Left lung (tissue), 10 donors: ENCODE measurements around the gene IRX1. TPM values are rescaled to one million over a fixed set of nuclear protein-coding genes. Genes with fewer than 3 reads are reported as not detected.
A peak's percentile ranks its signal among the peaks of the same experiment; 100 is the strongest.

Experiments used
- ATAC-seq: fragments of 200-7000 bp; cut with Tn5 transposase; one replicate; pipeline ENCODE4 v1.9.1; 2020; ENCODE audit warnings: moderate library complexity
- DNase-seq, 4 donors: peaks; one replicate each; pipeline ENCODE4 v3.0.0-alpha.2; 2013 to 2020
- H3K27ac ChIP-seq, 2 donors: fragments of 200-600 bp; sonication (generic) in 1 of 2; one replicate each; pipeline versions ENCODE4 v1.5.0 to v1.8.0; 2020 to 2021
- H3K27me3 ChIP-seq, 2 donors: fragments of 200-600 bp; sonication (generic) in 1 of 2; one replicate each; pipeline versions ENCODE4 v1.5.0 to v1.8.0; 2020 to 2021
- H3K36me3 ChIP-seq, 2 donors: fragments of 200-600 bp; sonication (generic) in 1 of 2; one replicate each; pipeline versions ENCODE4 v1.5.0 to v1.8.0; 2020 to 2021
- H3K4me1 ChIP-seq, 2 donors: fragments of 200-600 bp; one replicate each; pipeline ENCODE4 v1.8.0; 2021
- H3K4me3 ChIP-seq, 2 donors: fragments of 200-600 bp; sonication (generic) in 1 of 2; one replicate each; pipeline versions ENCODE4 v1.5.0 to v1.8.0; 2020 to 2021; ENCODE audit warnings: mild to moderate bottlenecking in 1 of 2
- H3K9me3 ChIP-seq, 2 donors: fragments of 200-600 bp; sonication (generic) in 1 of 2; one replicate each; pipeline versions ENCODE4 v1.5.0 to v1.8.0; 2020 to 2021
- intact Hi-C, 2 donors: fragments of 100-400 bp; cut with DNase I; formaldehyde crosslinking; loops; one replicate each; pipeline versions ENCODE4 v1.11.2 to v1.14.2; 2022
- polyA plus RNA-seq, 6 donors: library from polyadenylated mRNA; unstranded; fragments of 120-200 nt; gene quantifications; one replicate each; pipeline ENCODE4 v1.2.1, GENCODE V29; 2013; ENCODE audit not compliant: insufficient read length in 6 of 6
- total RNA-seq, 2 donors: library from RNA; stranded (reverse); fragmentation: NEBNext Ultra II Directional; extraction: Animal tissue kit (Norgen Biotek cat#: 25700); gene quantifications; one replicate each; pipeline ENCODE4 v1.2.1, GENCODE V29; 2021
- TF ChIP-seq, protein P1 (sequence below), 2 donors: fragments of 200-600 bp; sonication (generic) in 1 of 2; IDR thresholded peaks; one replicate each; pipeline versions ENCODE4 v1.5.0 to v1.8.0; 2021; ENCODE audit warnings: antibody characterized with exemption in 2 of 2
- donor health status: DM: no; HTN: yes; CAD: no.
- donor health status: DM: no; HTN: no; CAD: no.

The IRX1 gene
- total and polyA plus RNA-seq, 8 donors = 4.0 to 41.2 (median 34.0) TPM

DNA sequence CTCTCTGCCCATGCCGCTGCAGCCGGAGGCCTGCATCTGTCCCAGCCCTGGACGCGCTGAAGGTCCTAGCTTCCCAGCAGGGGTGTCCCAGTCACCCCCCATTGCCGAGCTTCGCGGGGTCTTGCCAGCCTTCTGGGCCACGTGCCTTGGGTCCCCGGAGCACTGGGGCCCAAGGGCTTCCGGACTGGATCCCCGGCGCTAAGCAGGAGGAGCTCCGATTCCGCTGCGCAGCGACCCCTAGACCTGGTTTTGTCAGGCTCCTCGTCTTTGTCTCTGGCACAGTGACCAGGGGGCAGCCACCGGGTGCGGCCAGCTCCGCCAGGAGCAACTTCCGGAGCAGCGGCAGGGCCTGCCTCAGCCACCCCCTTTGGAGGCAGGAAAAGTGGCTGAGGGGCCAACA is 3.3 kb upstream of the IRX1 start:
- no peak for ATAC-seq
- TF ChIP-seq, protein P1, sequence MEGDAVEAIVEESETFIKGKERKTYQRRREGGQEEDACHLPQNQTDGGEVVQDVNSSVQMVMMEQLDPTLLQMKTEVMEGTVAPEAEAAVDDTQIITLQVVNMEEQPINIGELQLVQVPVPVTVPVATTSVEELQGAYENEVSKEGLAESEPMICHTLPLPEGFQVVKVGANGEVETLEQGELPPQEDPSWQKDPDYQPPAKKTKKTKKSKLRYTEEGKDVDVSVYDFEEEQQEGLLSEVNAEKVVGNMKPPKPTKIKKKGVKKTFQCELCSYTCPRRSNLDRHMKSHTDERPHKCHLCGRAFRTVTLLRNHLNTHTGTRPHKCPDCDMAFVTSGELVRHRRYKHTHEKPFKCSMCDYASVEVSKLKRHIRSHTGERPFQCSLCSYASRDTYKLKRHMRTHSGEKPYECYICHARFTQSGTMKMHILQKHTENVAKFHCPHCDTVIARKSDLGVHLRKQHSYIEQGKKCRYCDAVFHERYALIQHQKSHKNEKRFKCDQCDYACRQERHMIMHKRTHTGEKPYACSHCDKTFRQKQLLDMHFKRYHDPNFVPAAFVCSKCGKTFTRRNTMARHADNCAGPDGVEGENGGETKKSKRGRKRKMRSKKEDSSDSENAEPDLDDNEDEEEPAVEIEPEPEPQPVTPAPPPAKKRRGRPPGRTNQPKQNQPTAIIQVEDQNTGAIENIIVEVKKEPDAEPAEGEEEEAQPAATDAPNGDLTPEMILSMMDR (IDR thresholded peaks at IDR 0.05) = no peak
- no peaks in the 10 kb centered on the region for H3K36me3 ChIP-seq
- H3K4me1 ChIP-seq = peaks cover 0 to 14% of the 10 kb centered on the region in 2 donors
- no peak overlapping the region for H3K4me3 ChIP-seq
- H3K9me3 ChIP-seq = no peaks in the 10 kb centered on the region
- H3K27me3 ChIP-seq = peaks cover 75 to 100% of the 10 kb centered on the region in 2 donors
- intact Hi-C loops = no loop called here
- H3K27ac ChIP-seq = no peak overlapping the region
- peak in 1 of 4 donors; percentile 74 for DNase-seq

DNA sequence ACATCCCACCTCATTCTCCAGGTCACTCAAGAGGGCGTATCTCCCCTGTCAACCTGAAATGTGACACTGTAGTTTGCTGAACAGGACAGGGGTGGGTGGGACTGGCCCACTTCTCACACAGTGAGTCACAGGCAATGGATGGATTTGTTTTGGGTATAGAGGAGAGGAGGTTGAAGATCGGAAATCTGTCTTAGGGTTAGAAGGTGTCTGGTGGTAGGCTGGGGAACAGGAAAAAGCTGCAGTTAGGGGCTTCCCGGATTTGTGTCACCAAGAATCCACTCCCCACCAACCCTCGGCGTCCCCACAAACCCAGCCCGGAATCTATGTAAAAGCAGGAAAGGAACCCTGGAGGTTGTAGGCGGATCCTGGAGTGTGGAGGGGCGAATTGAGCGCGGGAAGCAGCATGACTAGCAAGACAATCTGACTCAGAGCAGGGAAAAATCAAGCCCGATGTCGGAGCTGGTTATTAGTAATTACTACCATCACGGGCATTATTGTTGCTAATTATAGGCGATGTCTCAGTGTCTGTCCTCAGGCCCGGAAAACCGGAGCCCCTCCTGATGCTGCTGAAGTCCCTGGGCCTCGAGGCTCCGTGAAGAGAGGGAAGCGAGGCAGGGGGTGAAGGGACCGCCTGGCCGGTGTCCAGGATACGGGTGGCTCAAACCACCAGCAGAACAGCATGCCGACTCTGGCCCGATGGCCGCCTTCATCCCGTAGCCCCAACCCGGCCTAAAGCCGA is 1.7 kb upstream of the IRX1 start:
- H3K36me3 ChIP-seq = no peaks in the 10 kb centered on the region
- TF ChIP-seq, protein P1 (IDR thresholded peaks at IDR 0.05) = no peak
- peak in 1 of 4 donors; percentile 52 for DNase-seq
- intact Hi-C loops = no loop called here
- H3K9me3 ChIP-seq = no peaks in the 10 kb centered on the region
- H3K4me1 ChIP-seq = peaks cover 0 to 14% of the 10 kb centered on the region in 2 donors
- ATAC-seq = no peak
- no peak overlapping the region for H3K27ac ChIP-seq
- peak overlapping the region in 1 of 2 donors; percentile 22 for H3K4me3 ChIP-seq
- H3K27me3 ChIP-seq = peaks cover 84 to 100% of the 10 kb centered on the region in 2 donors

DNA sequence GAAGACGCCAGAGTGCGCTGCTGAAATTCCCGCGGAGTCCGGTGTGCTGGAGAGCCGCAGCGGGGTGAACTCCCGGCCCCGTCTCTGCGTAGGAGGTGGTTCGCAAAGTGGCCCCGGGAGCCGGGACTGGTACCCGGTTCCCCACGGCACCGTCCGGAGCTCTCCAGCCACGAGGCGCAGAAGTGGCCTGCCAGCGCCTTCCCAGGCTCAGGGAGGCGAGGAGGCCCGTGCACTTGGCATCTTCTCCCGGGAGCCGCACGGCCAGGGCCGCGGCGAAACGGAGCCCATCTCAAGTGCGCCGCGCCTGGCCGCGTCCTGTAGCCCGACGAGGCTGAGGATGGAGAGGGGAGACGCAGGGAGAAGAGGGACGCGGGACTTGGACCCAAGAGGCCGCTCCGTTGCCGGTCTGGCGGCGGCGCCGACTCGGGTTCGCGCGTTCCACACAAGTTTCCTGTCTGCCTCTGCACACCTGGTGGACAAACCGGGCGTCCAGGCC is 1.1 kb upstream of the IRX1 start:
- TF ChIP-seq, protein P1 (IDR thresholded peaks at IDR 0.05) = no peak
- no peak overlapping the region for H3K27ac ChIP-seq
- peaks cover 0 to 14% of the 10 kb centered on the region in 2 donors for H3K4me1 ChIP-seq
- ATAC-seq (peak; percentile 46), DNase-seq (peak in 1 of 4 donors; percentile 78)
- peaks cover 85 to 100% of the 10 kb centered on the region in 2 donors for H3K27me3 ChIP-seq
- no peaks in the 10 kb centered on the region for H3K9me3 ChIP-seq
- intact Hi-C loops = loop anchor here in 1 of 2 donors (5.0 kb wide), 1 partner anchor 842 kb away; the partner anchor contains the start of gene IRX2
- H3K4me3 ChIP-seq = peak overlapping the region; percentile 13 to 22
- H3K36me3 ChIP-seq = no peaks in the 10 kb centered on the region

DNA sequence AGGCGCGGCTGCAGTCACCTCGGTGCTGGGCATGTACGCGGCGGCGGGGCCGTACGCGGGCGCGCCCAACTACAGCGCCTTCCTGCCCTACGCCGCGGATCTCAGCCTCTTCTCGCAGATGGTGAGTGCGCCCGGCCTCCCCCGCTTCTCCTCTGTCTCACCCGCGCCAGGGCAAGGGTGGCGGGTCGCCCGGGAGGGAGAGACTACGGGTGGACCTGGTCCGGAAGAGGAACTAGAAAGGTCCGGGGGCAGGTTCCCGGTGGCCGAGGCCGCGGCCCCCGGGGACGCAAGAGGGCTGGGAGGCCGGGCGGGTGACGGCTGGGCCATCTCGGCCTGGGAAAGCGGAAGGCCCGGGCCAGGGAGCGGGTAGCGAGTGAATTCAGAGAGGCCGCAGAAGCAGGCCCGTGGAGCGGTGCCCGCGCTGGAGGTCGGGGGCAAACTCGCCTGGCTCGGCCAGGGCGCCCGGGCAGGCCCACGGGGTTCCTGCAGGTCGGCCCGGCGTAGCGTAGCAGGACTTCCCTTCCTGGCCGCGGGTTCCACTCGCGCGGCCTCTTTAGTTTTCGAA is 711 bp downstream of the IRX1 start:
- peaks cover 0 to 14% of the 10 kb centered on the region in 2 donors for H3K4me1 ChIP-seq
- H3K9me3 ChIP-seq = no peaks in the 10 kb centered on the region
- ATAC-seq (no peak), DNase-seq (peak in 1 of 4 donors; percentile 68)
- H3K36me3 ChIP-seq = no peaks in the 10 kb centered on the region
- peaks cover 86 to 100% of the 10 kb centered on the region in 2 donors for H3K27me3 ChIP-seq
- TF ChIP-seq, protein P1 (IDR thresholded peaks at IDR 0.05) = no peak
- intact Hi-C loops = loop anchor here in 1 of 2 donors (5.0 kb wide), 1 partner anchor 844 kb away; the partner anchor contains the start of gene IRX2
- peak overlapping the region; percentile 42 to 56 for H3K27ac ChIP-seq
- peak overlapping the region; percentile 29 to 36 for H3K4me3 ChIP-seq

- Histone ChIP-seq H3K4me1 (peaks cover 0 to 14% of the 10 kb centered on the region in 2 donors), H3K36me3 (no peaks in the 10 kb centered on the region), H3K9me3 (no peaks in the 10 kb centered on the region), H3K27ac (peak overlapping the region in 1 of 2 donors; percentile 56), H3K4me3 (peak overlapping the region; percentile 29 to 36), H3K27me3 (peaks cover 87 to 100% of the 10 kb centered on the region in 2 donors)
- ATAC-seq (no peak), DNase-seq (no peak)
- TF ChIP-seq, protein P1 (IDR thresholded peaks at IDR 0.05) = no peak
- intact Hi-C loops = loop anchor here in 1 of 2 donors (5.0 kb wide), 1 partner anchor 845 kb away; the partner anchor contains the start of gene IRX2
Measured at GRCh38 chr5:3596857-3597166, 1.2 kb downstream of the IRX1 start.
